CD8-positive, alpha-beta memory T cell (primary cell): ENCODE data around the gene NFIL3. TPM values are rescaled to one million over a fixed set of nuclear protein-coding genes. Genes with fewer than 3 reads are reported as not detected.

Experiments used
- CTCF ChIA-PET: fragments of 350-600 bp; sonication (Branson Sonifier 250); formaldehyde crosslinking; loops from one replicate; lab custom pipeline; 2021; ENCODE audit warnings: antibody characterized with exemption; lab: Charles Lee
- POLR2A ChIA-PET: fragments of 350-600 bp; sonication (Branson Sonifier 250); formaldehyde crosslinking; loops from one replicate; lab custom pipeline; 2021; ENCODE audit warnings: antibody characterized with exemption; lab: Charles Lee
- DNase-seq, 5 donors: peaks; one replicate each; pipeline versions ENCODE4 v3.0.0 to v3.0.0-alpha.2; 2020 to 2022; ENCODE audit warnings: mixed read lengths in 1 of 5
- H3K27ac ChIP-seq: one replicate; pipeline ENCODE4 v1.7.0; 2013; ENCODE audit warnings: low read depth, mild to moderate bottlenecking, low read length, moderate library complexity
- H3K27me3 ChIP-seq: 2 replicates; pipeline ENCODE4 v1.7.0; 2013; ENCODE audit warnings: low read length, mild to moderate bottlenecking; ENCODE audit not compliant: insufficient read depth, poor library complexity, severe bottlenecking
- H3K36me3 ChIP-seq: 2 replicates; pipeline ENCODE4 v1.7.0; 2013; ENCODE audit warnings: mild to moderate bottlenecking, low read length, moderate library complexity; ENCODE audit not compliant: insufficient read depth
- H3K4me1 ChIP-seq: 2 replicates; pipeline ENCODE4 v1.7.0; 2013; ENCODE audit warnings: mild to moderate bottlenecking, low read length, moderate library complexity; ENCODE audit not compliant: insufficient read depth
- H3K4me3 ChIP-seq: 2 replicates; pipeline ENCODE4 v1.7.0; 2013; ENCODE audit warnings: mild to moderate bottlenecking, low read length
- H3K9me3 ChIP-seq: 2 replicates; pipeline ENCODE4 v1.7.0; 2013; ENCODE audit warnings: mild to moderate bottlenecking, low read length
- H3K27ac Mint-ChIP-seq, 8 donors: one replicate each; pipeline ENCODE4 v1.8.0; 2020 to 2021; ENCODE audit warnings: mixed read lengths in 8 of 8, mild to moderate bottlenecking in 6 of 8, inconsistent platforms in 3 of 8, moderate library complexity in 3 of 8
- H3K27me3 Mint-ChIP-seq, 2 donors: one replicate each; pipeline ENCODE4 v1.8.0; 2020 to 2021; ENCODE audit warnings: mixed read lengths in 2 of 2, mild to moderate bottlenecking in 1 of 2, moderate library complexity in 1 of 2
- H3K36me3 Mint-ChIP-seq, 3 donors: one replicate each; pipeline ENCODE4 v1.8.0; 2020 to 2021; ENCODE audit warnings: mixed read lengths in 3 of 3, inconsistent platforms in 1 of 3, mild to moderate bottlenecking in 1 of 3
- H3K4me1 Mint-ChIP-seq, 3 donors: one replicate each; pipeline ENCODE4 v1.8.0; 2020 to 2021; ENCODE audit warnings: mixed read lengths in 3 of 3, inconsistent platforms in 1 of 3, mild to moderate bottlenecking in 1 of 3
- H3K4me3 Mint-ChIP-seq, 7 donors: one replicate each; pipeline ENCODE4 v1.8.0; 2020 to 2021; ENCODE audit warnings: mixed read lengths in 7 of 7, mild to moderate bottlenecking in 6 of 7, moderate library complexity in 4 of 7, inconsistent platforms in 2 of 7
- H3K9me3 Mint-ChIP-seq, 5 donors: one replicate each; pipeline ENCODE4 v1.8.0; 2020 to 2022; ENCODE audit warnings: mixed read lengths in 5 of 5, mild to moderate bottlenecking in 3 of 5, moderate library complexity in 2 of 5, inconsistent platforms in 1 of 5
- polyA plus RNA-seq: library from polyadenylated mRNA; unstranded; fragments of 300-500 nt; fragmentation: Illumina TruSeq; gene quantifications from one replicate; pipeline ENCODE4 v1.2.3, GENCODE V29; 2021
- total RNA-seq, 2 experiments: library from RNA; stranded (reverse); gene quantifications; one replicate each; pipeline ENCODE4 v1.2.3, GENCODE V29; 2021

Gene NFIL3
- total and polyA plus RNA-seq, 3 experiments from 2014 or later = 5.4 to 69.3 (median 68.6) TPM

DNA sequence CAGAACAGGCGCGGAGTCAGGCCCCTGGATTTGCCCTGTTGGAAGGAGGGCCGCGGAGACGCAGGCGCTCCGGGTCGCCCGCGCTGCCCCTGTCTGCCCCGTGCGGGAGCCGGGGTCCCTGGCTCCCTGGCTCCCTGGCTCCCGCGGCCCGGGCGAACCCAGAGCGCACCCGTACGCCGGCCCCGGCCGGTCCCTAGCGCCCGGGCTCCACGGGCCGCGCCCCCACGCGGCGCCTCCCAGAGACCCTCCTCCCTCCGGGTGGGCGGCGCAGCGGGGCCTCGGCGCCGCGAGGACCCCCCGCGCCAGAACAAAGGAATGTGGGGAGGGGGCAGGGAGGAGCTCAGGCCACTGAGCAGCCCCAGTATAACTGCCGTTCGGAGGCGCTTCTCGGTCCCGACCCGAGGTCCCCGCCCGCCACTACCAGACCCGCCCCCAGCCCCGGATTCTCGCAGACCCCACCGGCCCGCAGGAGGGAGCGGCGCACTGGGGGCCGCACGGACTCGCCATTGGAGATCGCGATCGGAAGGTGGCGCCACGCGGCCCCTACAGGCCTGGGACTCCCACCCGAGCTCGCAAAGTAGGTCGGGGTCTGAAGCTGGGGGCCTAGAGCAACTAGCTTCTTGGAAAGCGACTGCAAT, 2.4 kb downstream of the NFIL3 start:
- Mint-ChIP-seq H3K27me3 (peaks cover 22 to 36% of the 10 kb centered on the region in 2 donors), H3K4me3 (peak overlapping the region; percentile 63 to 98 (median 93))

GRCh38 chr9:91420501-91421127, 3.0 kb downstream of the NFIL3 start:
- Histone ChIP-seq H3K9me3 (no peaks in the 10 kb centered on the region), H3K36me3 (no peaks in the 10 kb centered on the region), H3K27me3 (no peaks in the 10 kb centered on the region), H3K4me1 (peaks cover 36% of the 10 kb centered on the region), H3K4me3 (no peak overlapping the region), H3K27ac (no peak overlapping the region)
- no peak overlapping the region for H3K27ac Mint-ChIP-seq
- POLR2A ChIA-PET = no interaction called here
- no peak for DNase-seq
- H3K4me1 Mint-ChIP-seq = peaks cover 34 to 40% (median 36%) of the 10 kb centered on the region in 3 donors
- H3K36me3 Mint-ChIP-seq = peaks cover 0 to 9% (median 0%) of the 10 kb centered on the region in 3 donors
- H3K9me3 Mint-ChIP-seq = no peaks in the 10 kb centered on the region
- CTCF ChIA-PET = interaction anchor here (2.8 kb wide), 1 partner anchor 383 kb away, joined by 6 read pairs; no protein-coding TSS in a partner anchor
- peak overlapping the region; percentile 13 to 49 (median 38) for H3K4me3 Mint-ChIP-seq
- H3K27me3 Mint-ChIP-seq = peaks cover 22 to 36% of the 10 kb centered on the region in 2 donors

More for the DNA sequence above, 2.4 kb downstream of the NFIL3 start:
- H3K9me3 Mint-ChIP-seq = no peaks in the 10 kb centered on the region
- Histone ChIP-seq H3K27ac (no peak overlapping the region), H3K9me3 (no peaks in the 10 kb centered on the region), H3K4me3 (no peak overlapping the region), H3K36me3 (no peaks in the 10 kb centered on the region), H3K4me1 (peaks cover 38% of the 10 kb centered on the region), H3K27me3 (no peaks in the 10 kb centered on the region)
- ChIA-PET CTCF (interaction anchor here (2.8 kb wide), 1 partner anchor 384 kb away, joined by 6 read pairs; no protein-coding TSS in a partner anchor), POLR2A (no interaction called here)
- H3K27ac Mint-ChIP-seq = peak overlapping the region in 1 of 8 donors; percentile 24
- H3K4me1 Mint-ChIP-seq = peaks cover 41 to 46% (median 42%) of the 10 kb centered on the region in 3 donors
- no peak for DNase-seq
- peaks cover 0 to 9% (median 0%) of the 10 kb centered on the region in 3 donors for H3K36me3 Mint-ChIP-seq

GRCh38 chr9:91419222-91420191, 4.1 kb downstream of the NFIL3 start:
- Mint-ChIP-seq H3K36me3 (peaks cover 0 to 6% (median 0%) of the 10 kb centered on the region in 3 donors), H3K4me1 (peaks cover 23 to 31% (median 25%) of the 10 kb centered on the region in 3 donors), H3K9me3 (no peaks in the 10 kb centered on the region), H3K27ac (no peak overlapping the region), H3K4me3 (peak overlapping the region in 1 of 7 donors; percentile 43), H3K27me3 (peaks cover 19 to 38% of the 10 kb centered on the region in 2 donors)
- Histone ChIP-seq H3K4me1 (peaks cover 25% of the 10 kb centered on the region), H3K36me3 (no peaks in the 10 kb centered on the region), H3K27ac (no peak overlapping the region), H3K9me3 (no peaks in the 10 kb centered on the region), H3K27me3 (no peaks in the 10 kb centered on the region), H3K4me3 (no peak overlapping the region)
- CTCF ChIA-PET = no interaction called here
- no peak for DNase-seq
- POLR2A ChIA-PET = no interaction called here

DNA sequence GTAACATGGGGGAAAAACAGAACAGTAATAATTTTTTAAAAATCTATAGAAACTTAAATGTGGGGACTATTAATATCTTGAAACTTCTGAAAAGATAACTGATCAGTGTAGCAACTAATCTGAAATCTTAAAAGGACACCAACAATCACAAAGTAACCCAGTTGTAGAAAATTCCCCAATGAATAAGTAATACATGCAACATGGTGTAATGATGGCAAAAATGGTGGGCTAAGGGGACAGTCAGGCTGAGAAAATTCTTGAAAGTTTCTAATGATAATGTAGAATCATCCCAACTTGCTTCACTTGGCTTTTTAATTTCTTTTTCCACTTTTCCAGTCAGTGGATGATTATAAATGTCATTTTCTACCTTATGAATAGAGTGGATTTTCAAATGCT, 5.4 kb downstream of the NFIL3 start:
- H3K4me3 ChIP-seq = no peak overlapping the region
- Mint-ChIP-seq H3K36me3 (peaks cover 0 to 3% (median 0%) of the 10 kb centered on the region in 3 donors), H3K9me3 (no peaks in the 10 kb centered on the region), H3K27me3 (peaks cover 19 to 38% of the 10 kb centered on the region in 2 donors), H3K27ac (no peak overlapping the region), H3K4me3 (no peak overlapping the region), H3K4me1 (peaks cover 22 to 30% (median 23%) of the 10 kb centered on the region in 3 donors)
- DNase-seq = no peak
- peaks cover 25% of the 10 kb centered on the region for H3K4me1 ChIP-seq
- no peaks in the 10 kb centered on the region for H3K27me3 ChIP-seq
- H3K9me3 ChIP-seq = no peaks in the 10 kb centered on the region
- CTCF ChIA-PET = no interaction called here
- H3K36me3 ChIP-seq = no peaks in the 10 kb centered on the region
- POLR2A ChIA-PET = no interaction called here
- no peak overlapping the region for H3K27ac ChIP-seq

DNA sequence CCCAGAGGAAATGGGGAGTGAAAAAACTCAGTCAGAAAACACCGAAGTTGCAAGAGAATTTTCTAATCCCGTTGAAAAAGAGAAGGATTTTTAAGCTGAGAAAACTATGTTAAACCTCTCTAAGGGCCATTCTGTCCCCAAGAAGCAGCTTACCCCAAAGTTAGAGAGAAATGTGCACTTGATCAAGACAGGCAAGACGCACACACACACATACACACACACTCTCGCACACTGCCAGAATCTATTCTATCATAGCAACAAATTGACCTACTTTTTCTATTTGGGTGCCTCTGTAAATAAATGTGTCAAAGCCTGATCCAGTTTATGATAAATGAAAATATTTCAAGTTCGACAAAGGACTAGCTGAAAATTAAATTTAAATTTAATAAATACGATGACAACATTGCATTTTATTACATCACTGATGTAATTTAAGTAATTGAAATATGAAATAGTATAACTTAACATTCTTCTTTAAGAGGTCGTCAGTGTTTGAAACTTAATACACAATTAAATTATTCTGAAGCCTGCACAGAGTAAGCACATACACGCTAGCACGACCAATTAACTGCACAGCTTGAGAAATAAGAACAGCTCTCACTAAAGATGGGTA, 5.9 kb downstream of the NFIL3 start:
- H3K9me3 ChIP-seq = no peaks in the 10 kb centered on the region
- CTCF ChIA-PET = no interaction called here
- Mint-ChIP-seq H3K36me3 (no peaks in the 10 kb centered on the region), H3K4me1 (peaks cover 17 to 25% (median 18%) of the 10 kb centered on the region in 3 donors), H3K4me3 (no peak overlapping the region), H3K27ac (no peak overlapping the region), H3K27me3 (peaks cover 19 to 38% of the 10 kb centered on the region in 2 donors), H3K9me3 (no peaks in the 10 kb centered on the region)
- peaks cover 20% of the 10 kb centered on the region for H3K4me1 ChIP-seq
- H3K4me3 ChIP-seq = no peak overlapping the region
- no peak overlapping the region for H3K27ac ChIP-seq
- no peak for DNase-seq
- no peaks in the 10 kb centered on the region for H3K27me3 ChIP-seq
- POLR2A ChIA-PET = no interaction called here
- H3K36me3 ChIP-seq = no peaks in the 10 kb centered on the region

GRCh38 chr9:91416096-91416712, 7.4 kb downstream of the NFIL3 start:
- Mint-ChIP-seq H3K4me3 (no peak overlapping the region), H3K9me3 (no peaks in the 10 kb centered on the region), H3K4me1 (peaks cover 8 to 16% (median 10%) of the 10 kb centered on the region in 3 donors), H3K27me3 (peaks cover 13 to 33% of the 10 kb centered on the region in 2 donors), H3K27ac (no peak overlapping the region), H3K36me3 (no peaks in the 10 kb centered on the region)
- POLR2A ChIA-PET = no interaction called here
- CTCF ChIA-PET = no interaction called here
- Histone ChIP-seq H3K4me1 (peaks cover 7% of the 10 kb centered on the region), H3K4me3 (no peak overlapping the region), H3K36me3 (no peaks in the 10 kb centered on the region), H3K9me3 (no peaks in the 10 kb centered on the region), H3K27ac (no peak overlapping the region), H3K27me3 (no peaks in the 10 kb centered on the region)
- DNase-seq = no peak

GRCh38 chr9:91415290-91415689, 8.3 kb downstream of the NFIL3 start:
- ChIA-PET CTCF (no interaction called here), POLR2A (no interaction called here)
- H3K27ac Mint-ChIP-seq = no peak overlapping the region
- Histone ChIP-seq H3K27me3 (no peaks in the 10 kb centered on the region), H3K27ac (no peak overlapping the region), H3K9me3 (no peaks in the 10 kb centered on the region), H3K4me3 (no peak overlapping the region), H3K4me1 (no peaks in the 10 kb centered on the region), H3K36me3 (no peaks in the 10 kb centered on the region)
- peaks cover 4 to 6% (median 5%) of the 10 kb centered on the region in 3 donors for H3K36me3 Mint-ChIP-seq
- peaks cover 8 to 13% (median 11%) of the 10 kb centered on the region in 3 donors for H3K4me1 Mint-ChIP-seq
- no peak for DNase-seq
- no peak overlapping the region for H3K4me3 Mint-ChIP-seq
- no peaks in the 10 kb centered on the region for H3K9me3 Mint-ChIP-seq
- peaks cover 7 to 26% of the 10 kb centered on the region in 2 donors for H3K27me3 Mint-ChIP-seq
